IMR-90 (cell line): Measurements from ENCODE around the gene GPR21. TPM values are rescaled to one million over a fixed set of nuclear protein-coding genes. Genes with fewer than 3 reads are reported as not detected.

Source experiments
- ATAC-seq: fragments of 200-7000 bp; cut with Tn5 transposase; 2 replicates; pipeline ENCODE4 v1.9.1; 2020; ENCODE audit warnings: low read depth, mild to moderate bottlenecking, moderate library complexity
- BruUV-seq: library from RNA; stranded (reverse); fragments of 400-500 nt; replicated peaks from 2 replicates; lab custom pipeline; 2021; lab: Mats Ljungman, UMichigan
- CTCF ChIA-PET: fragments of 300-600 bp; formaldehyde crosslinking; extraction: SDS; loops from one replicate; lab custom pipeline; 2021; ENCODE audit warnings: antibody characterized with exemption; lab: Yijun Ruan, JAX
- POLR2A ChIA-PET: fragments of 300-600 bp; sonication (Branson Sonifier 250); formaldehyde crosslinking; loops from one replicate; lab custom pipeline; 2022; ENCODE audit warnings: antibody characterized with exemption; ENCODE audit not compliant: unreplicated experiment; lab: Charles Lee
- DNase-seq: peaks from one replicate; pipeline ENCODE4 v3.0.0; 2013
- H2AFZ ChIP-seq: replicated peaks from 2 replicates; pipeline ENCODE3; 2013; ENCODE audit warnings: low read length, mild to moderate bottlenecking; ENCODE audit not compliant: poor library complexity
- H2AK5ac ChIP-seq: 2 replicates; pipeline ENCODE4 v1.6.1; 2013; ENCODE audit warnings: low read depth, low read length, inconsistent platforms
- H2AK9ac ChIP-seq: replicated peaks from 2 replicates; pipeline ENCODE3; 2013; ENCODE audit warnings: mild to moderate bottlenecking, low read depth, low read length, moderate library complexity; ENCODE audit not compliant: poor library complexity
- H2BK120ac ChIP-seq: 2 replicates; pipeline ENCODE4 v1.6.1; 2013; ENCODE audit warnings: low read depth, low read length, inconsistent platforms
- H2BK15ac ChIP-seq: 3 replicates; pipeline ENCODE4 v1.6.1; 2013; ENCODE audit warnings: low read depth, low read length, inconsistent platforms
- H2BK20ac ChIP-seq: 2 replicates; pipeline ENCODE4 v1.6.1; 2013; ENCODE audit warnings: low read depth, mild to moderate bottlenecking, inconsistent platforms, low read length, moderate library complexity
- H2BK5ac ChIP-seq: 2 replicates; pipeline ENCODE4 v1.6.1; 2013; ENCODE audit warnings: mild to moderate bottlenecking, low read depth, low read length, inconsistent platforms; ENCODE audit not compliant: poor library complexity, severe bottlenecking
- H3K14ac ChIP-seq: replicated peaks from 2 replicates; pipeline ENCODE4 v1.6.1; 2013; ENCODE audit warnings: low read depth, low read length, inconsistent platforms
- H3K18ac ChIP-seq: 2 replicates; pipeline ENCODE4 v1.6.1; 2013; ENCODE audit warnings: low read depth, low read length, control low read depth
- H3K23ac ChIP-seq: 2 replicates; pipeline ENCODE4 v1.6.1; 2013; ENCODE audit warnings: low read depth, low read length, inconsistent platforms
- H3K27ac ChIP-seq: 2 replicates; pipeline ENCODE4 v1.5.1; 2013; ENCODE audit warnings: mild to moderate bottlenecking, control low read depth, low read length; ENCODE audit not compliant: insufficient read depth
- H3K27me3 ChIP-seq: 2 replicates; pipeline ENCODE4 v1.6.1; 2013; ENCODE audit warnings: low read length; ENCODE audit not compliant: control insufficient read depth, insufficient read depth
- H3K36me3 ChIP-seq: 2 replicates; pipeline ENCODE4 v1.6.1; 2013; ENCODE audit warnings: low read length, mixed read lengths; ENCODE audit not compliant: control insufficient read depth, insufficient read depth
- H3K4ac ChIP-seq: 2 replicates; pipeline ENCODE4 v1.6.1; 2013; ENCODE audit warnings: low read depth, low read length, inconsistent platforms
- H3K4me1 ChIP-seq: 2 replicates; pipeline ENCODE4 v1.6.1; 2013; ENCODE audit warnings: low read length, mixed read lengths; ENCODE audit not compliant: control insufficient read depth, insufficient read depth
- H3K4me2 ChIP-seq: 2 replicates; pipeline ENCODE4 v1.6.1; 2013; ENCODE audit warnings: low read depth, mild to moderate bottlenecking, control low read depth, low read length, moderate library complexity
- H3K4me3 ChIP-seq: 2 replicates; pipeline ENCODE4 v1.5.1; 2013; ENCODE audit warnings: low read depth, mild to moderate bottlenecking, control low read depth, low read length, moderate library complexity; ENCODE audit not compliant: insufficient read depth
- H3K56ac ChIP-seq: 2 replicates; pipeline ENCODE4 v1.6.1; 2013; ENCODE audit warnings: low read length, inconsistent platforms; ENCODE audit not compliant: insufficient read depth; ENCODE audit errors: extremely low read depth
- H3K79me1 ChIP-seq, 2 experiments: 2 replicates each; pipeline ENCODE4 v1.6.1; 2013; ENCODE audit warnings: low read length in 2 of 2, inconsistent platforms in 1 of 2, low read depth in 1 of 2
- H3K9ac ChIP-seq: 2 replicates; pipeline ENCODE4 v1.6.1; 2013; ENCODE audit warnings: low read depth, low read length, control low read depth
- H3K9me1 ChIP-seq: 2 replicates; pipeline ENCODE4 v1.6.1; 2013; ENCODE audit warnings: low read length, inconsistent platforms; ENCODE audit not compliant: insufficient read depth
- H3K9me3 ChIP-seq: 2 replicates; pipeline ENCODE4 v1.6.1; 2013; ENCODE audit warnings: low read length; ENCODE audit not compliant: control insufficient read depth, insufficient read depth
- H4K20me1 ChIP-seq: 2 replicates; pipeline ENCODE4 v1.6.1; 2013; ENCODE audit warnings: low read length, inconsistent platforms; ENCODE audit not compliant: insufficient read depth
- H4K5ac ChIP-seq: 2 replicates; pipeline ENCODE4 v1.6.1; 2013; ENCODE audit warnings: mild to moderate bottlenecking, low read depth, low read length, control low read depth
- H4K8ac ChIP-seq, 2 experiments: 2 replicates each; pipeline ENCODE4 v1.6.1; 2013; ENCODE audit warnings: low read depth in 2 of 2, low read length in 2 of 2, control low read depth in 1 of 2, inconsistent platforms in 1 of 2
- H4K91ac ChIP-seq: 2 replicates; pipeline ENCODE4 v1.6.1; 2013; ENCODE audit warnings: low read depth, low read length, inconsistent platforms; ENCODE audit not compliant: insufficient read depth
- CHD1 ChIP-seq: IDR thresholded peaks from 2 replicates; pipeline ENCODE4 v1.6.1; 2012; ENCODE audit warnings: low read depth, low read length, improper control_type of control experiment
- MAFK ChIP-seq: IDR thresholded peaks from 2 replicates; pipeline ENCODE4 v1.6.1; 2012; ENCODE audit warnings: low read depth, low read length, improper control_type of control experiment
- POLR2A ChIP-seq: IDR thresholded peaks from 2 replicates; pipeline ENCODE4 v1.6.1; 2012; ENCODE audit warnings: mild to moderate bottlenecking, low read depth, low read length
- SMC3 ChIP-seq: fragments of 150-350 bp; IDR thresholded peaks from 2 replicates; pipeline ENCODE4 v1.6.1; 2016; ENCODE audit warnings: low read depth, mild to moderate bottlenecking, antibody characterized with exemption, low read length, moderate library complexity
- WGBS, 2 experiments: methylation state at CpG; one replicate each; pipeline versions ENCODE4 v1.1.5 to v1.1.7; 2013; ENCODE audit warnings: missing lambda C conversion rate in 2 of 2; ENCODE audit not compliant: insufficient read length in 1 of 2; ENCODE audit errors: extremely low coverage in 2 of 2; 5-methylcytosine and 5-hydroxymethylcytosine counted together
- dilution Hi-C: fragments of 300-500 bp; cut with HindIII; formaldehyde crosslinking; loops from one replicate; pipeline ENCODE4 v1.14.3; 2018; ENCODE audit warnings: low sequenced_read_pairs; ENCODE audit not compliant: unreplicated experiment
- in situ Hi-C: fragments of 300-500 bp; cut with MboI; formaldehyde crosslinking; loops from 3 replicates; pipeline ENCODE4 v1.14.3; 2019; ENCODE audit warnings: low sequenced_read_pairs, inconsistent platforms, mixed read lengths
- intact Hi-C: fragments of 100-400 bp; cut with micrococcal nuclease; formaldehyde crosslinking; loops from 2 replicates; pipeline ENCODE4 v1.10.0; 2022
- polyA plus RNA-seq, 3 experiments: library from polyadenylated mRNA; depleted of rRNA; stranded (reverse); fragments of >200 nt; gene quantifications; 2 replicates each; pipeline ENCODE4 v1.2.3, GENCODE V29; 2012; ENCODE audit warnings: low replicate concordance in 1 of 3
- total RNA-seq: library from RNA; depleted of rRNA; stranded (reverse); fragments of >200 nt; gene quantifications from 2 replicates; pipeline ENCODE4 v1.2.3, GENCODE V29; 2012
- TF ChIP-seq, protein P1 (sequence below): conservative IDR thresholded peaks from 2 replicates; pipeline ENCODE4 v1.5.1; 2012; ENCODE audit warnings: mild to moderate bottlenecking, low read depth, low read length, improper control_type of control experiment

Gene GPR21
- total and polyA plus RNA-seq, 2 of the 4 experiments (the other 2 are of a cell fraction), result 0.90 TPM; not detected in 1

DNA sequence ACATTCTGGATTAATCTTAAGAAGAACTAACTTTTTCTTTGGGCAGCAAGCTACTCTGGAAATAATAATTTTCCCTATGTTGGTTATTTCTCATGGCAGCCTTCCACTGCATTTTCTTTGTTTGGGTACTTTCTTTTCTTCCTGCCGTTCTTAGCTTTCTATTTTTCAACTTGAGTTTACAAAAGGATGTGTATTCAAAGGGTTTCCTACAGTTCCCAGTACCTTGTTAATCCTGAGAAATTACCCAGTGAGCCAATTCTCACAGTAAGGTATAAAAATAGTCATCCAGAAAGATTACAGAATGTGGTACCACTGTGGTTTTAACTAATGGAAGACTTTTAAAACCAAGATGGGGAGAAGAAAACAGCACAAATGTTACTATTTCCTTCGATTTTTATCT lies 20.2 kb downstream of the GPR21 start:
- ChIA-PET POLR2A (no interaction called here), CTCF (interaction anchor here (0.7 kb wide), 1 partner anchor 15 kb away, joined by 5 read pairs; no protein-coding TSS in a partner anchor)
- Histone ChIP-seq H4K91ac (no peak overlapping the region), H4K5ac (no peak overlapping the region), H2AK9ac (no peak overlapping the region), H3K27me3 (no peaks in the 10 kb centered on the region), H3K27ac (no peak overlapping the region), H3K56ac (no peak overlapping the region), H3K4ac (no peak overlapping the region), H2AK5ac (no peak overlapping the region), H2BK20ac (no peak overlapping the region), H3K9me3 (no peaks in the 10 kb centered on the region), H3K4me1 (peaks cover 9% of the 10 kb centered on the region), H3K4me3 (no peak overlapping the region), H2AFZ (no peak overlapping the region), H3K4me2 (peak overlapping the region; percentile 24; the same call in 1 of the 2 replicates), H2BK5ac (no peak overlapping the region), H4K8ac (no peak overlapping the region), H3K23ac (no peak overlapping the region), H3K36me3 (peaks cover 7% of the 10 kb centered on the region), H3K14ac (no peak overlapping the region; the same call in 1 of the 2 replicates), H3K79me1 (peaks cover under 1 to 15% of the 10 kb centered on the region in 2 experiments; a peak in 2 of 4 replicates), H3K18ac (no peak overlapping the region; the same call in 1 of the 2 replicates), H3K9ac (no peak overlapping the region), H3K9me1 (peaks cover 9% of the 10 kb centered on the region), H2BK120ac (no peak overlapping the region), H4K20me1 (no peaks in the 10 kb centered on the region), H2BK15ac (no peak overlapping the region)
- DNase-seq (no peak), ATAC-seq (no peak)
- dilution Hi-C loops, result no loop called here
- BruUV-seq, result no TSS peak
- intact Hi-C loops, result no loop called here
- WGBS, 2 experiments, result no CpG with 5 or more reads among the region's 2 CpGs
- in situ Hi-C loops, result no loop called here
- TF ChIP-seq MAFK, result no peak
- TF ChIP-seq POLR2A, result no peak
- TF ChIP-seq SMC3, result no peak
- TF ChIP-seq, protein P1, sequence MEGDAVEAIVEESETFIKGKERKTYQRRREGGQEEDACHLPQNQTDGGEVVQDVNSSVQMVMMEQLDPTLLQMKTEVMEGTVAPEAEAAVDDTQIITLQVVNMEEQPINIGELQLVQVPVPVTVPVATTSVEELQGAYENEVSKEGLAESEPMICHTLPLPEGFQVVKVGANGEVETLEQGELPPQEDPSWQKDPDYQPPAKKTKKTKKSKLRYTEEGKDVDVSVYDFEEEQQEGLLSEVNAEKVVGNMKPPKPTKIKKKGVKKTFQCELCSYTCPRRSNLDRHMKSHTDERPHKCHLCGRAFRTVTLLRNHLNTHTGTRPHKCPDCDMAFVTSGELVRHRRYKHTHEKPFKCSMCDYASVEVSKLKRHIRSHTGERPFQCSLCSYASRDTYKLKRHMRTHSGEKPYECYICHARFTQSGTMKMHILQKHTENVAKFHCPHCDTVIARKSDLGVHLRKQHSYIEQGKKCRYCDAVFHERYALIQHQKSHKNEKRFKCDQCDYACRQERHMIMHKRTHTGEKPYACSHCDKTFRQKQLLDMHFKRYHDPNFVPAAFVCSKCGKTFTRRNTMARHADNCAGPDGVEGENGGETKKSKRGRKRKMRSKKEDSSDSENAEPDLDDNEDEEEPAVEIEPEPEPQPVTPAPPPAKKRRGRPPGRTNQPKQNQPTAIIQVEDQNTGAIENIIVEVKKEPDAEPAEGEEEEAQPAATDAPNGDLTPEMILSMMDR, result no peak
- no peak for TF ChIP-seq CHD1
